HG02938 (cell line): Measurements from ENCODE around the gene ABHD17B.

Experiments
- ATAC-seq: cut with Tn5 transposase; IDR thresholded peaks from one replicate; pipeline ENCODE4 v1.9.1; 2021; ENCODE audit warnings: mild to moderate bottlenecking, moderate library complexity; ENCODE audit not compliant: unreplicated experiment

Gene ABHD17B

DNA sequence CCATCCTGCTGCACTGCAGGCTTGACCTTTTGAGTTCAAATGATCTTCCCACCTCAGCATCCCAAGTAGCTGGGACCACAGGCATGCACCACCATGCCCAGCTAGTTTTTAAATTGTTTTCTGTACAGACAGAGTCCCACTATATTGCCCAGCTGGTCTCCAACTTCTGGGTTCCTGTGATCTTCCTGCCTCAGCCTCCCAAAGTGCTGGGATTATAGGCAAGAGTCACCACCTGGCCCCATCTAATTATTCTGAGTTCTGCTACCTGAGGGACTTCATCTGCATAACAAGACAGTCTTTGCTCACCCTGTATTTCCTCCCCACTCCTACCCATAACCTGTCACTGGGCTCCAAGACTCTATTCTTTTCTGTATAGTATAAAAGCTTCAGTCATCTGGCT, 88.1 kb downstream of the ABHD17B start:
- ATAC-seq, result no peak

DNA sequence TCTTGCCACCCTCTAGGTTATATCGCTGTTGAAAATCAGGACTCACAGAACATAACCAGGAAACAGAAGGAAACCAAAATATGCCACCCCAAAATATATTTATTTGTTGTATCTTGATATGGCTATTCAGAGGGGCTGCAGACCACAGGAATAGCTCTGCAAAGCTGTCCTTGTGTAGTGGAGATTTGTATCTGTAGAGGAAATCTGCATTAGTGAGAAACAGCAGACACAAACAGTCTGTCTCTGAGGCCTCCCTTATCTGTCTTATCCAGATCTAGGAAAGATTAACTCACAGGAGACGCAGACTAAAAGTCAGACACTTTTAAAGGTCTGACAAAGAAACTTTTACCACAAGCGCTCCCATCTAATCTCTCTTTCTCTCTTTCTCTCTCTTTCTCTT, 88.5 kb downstream of the ABHD17B start:
- ATAC-seq, result no peak

DNA sequence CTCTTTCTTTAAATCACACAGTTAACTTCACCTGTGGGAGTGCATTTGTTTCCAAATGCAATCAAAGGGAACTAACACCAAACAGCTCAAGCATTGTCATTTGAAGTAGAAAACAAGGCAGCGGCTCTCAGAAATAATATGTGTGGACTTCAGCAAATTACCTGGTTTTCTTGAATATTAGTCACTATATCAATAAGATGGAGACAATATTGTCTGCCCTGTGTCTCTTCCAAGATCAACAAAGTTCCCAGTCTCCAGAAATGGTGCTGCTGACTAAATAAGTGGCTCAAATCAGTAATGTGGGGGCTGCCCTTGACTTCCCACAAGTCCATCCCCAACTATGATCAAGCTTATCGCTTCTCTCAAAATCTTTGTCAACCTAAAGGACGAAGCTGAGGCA, 89.6 kb downstream of the ABHD17B start:
- no peak for ATAC-seq

DNA sequence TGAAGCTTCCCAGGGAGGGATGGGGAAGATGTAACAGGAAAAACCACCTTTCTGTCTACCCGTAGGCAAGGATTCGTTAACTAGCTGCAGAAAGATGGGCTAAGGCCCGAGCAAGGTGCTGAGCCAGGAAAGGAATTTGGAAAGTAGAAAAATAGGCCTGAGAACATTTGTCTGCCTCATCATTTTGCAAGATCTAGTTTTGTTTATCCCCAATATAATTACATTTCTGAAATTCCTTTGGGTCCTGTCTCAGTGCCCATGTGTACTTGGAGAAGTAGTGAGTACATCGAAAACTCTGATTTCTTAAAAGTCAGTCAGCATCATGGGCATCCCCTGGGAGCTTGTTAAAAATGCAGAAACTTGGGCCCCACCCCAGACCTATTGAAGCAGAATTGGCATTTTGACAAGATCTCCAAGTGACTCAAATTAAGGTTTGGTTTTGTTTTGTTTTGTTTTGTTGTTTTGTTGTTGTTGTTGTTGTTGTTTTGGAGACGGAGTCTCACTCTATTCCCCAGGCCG, 90.5 kb downstream of the ABHD17B start:
- no peak for ATAC-seq

DNA sequence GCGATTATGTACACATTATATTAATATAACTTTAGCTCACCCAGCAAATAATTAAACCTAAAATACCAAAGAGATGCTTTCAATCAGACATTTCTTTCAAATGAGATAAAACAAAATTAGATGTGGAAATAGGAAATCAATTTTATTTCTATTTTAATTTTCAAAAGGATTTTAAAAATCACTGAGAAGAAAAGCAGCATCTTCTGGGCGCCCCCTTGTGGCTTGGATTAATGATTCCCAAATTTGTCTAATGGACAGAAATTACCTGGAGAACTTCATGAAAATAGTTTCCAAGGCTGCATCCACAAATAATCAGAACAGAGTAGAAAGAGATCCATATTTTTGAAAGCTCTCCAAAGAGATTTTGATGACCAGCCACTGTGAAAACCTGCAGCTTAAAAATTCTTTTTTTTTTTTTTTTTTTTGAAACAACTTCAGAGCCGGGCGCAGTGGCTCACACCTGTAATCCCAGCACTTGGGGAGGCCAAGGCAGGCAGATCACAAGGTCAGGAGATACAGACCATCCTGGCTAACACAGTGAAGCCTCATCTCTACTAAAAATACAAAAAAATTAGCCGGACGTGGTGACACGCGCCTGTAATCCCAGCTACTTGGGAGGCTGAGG, 91.8 kb downstream of the ABHD17B start:
- ATAC-seq, result no peak

DNA sequence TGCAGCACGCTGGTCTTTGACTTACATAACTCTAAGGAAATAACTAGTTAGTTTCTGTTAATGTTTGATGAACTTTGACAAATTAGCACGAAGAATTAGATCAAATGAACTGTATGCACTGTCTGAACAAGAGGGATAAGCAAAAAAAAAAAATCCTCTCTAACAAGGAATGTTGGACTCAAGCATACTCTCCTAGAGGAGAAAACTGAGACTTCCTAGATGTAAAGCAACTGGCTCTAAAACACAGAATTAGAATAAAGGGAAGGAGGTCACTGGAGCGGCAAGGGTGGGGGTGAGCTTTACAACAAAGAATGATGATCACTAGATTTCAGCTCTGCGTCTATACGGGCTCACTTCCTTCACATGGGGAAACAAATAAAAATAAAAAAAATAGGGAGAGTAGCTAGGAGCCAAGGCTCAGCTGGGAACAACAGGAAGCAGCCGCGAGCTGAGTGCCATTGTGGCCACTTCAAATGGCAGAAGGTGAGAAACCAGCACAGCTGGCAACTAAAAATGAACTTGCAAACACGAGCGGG, 94.0 kb downstream of the ABHD17B start:
- ATAC-seq, result no peak
